ENCODE results near the gene CCDC186. TPM values are rescaled to one million over a fixed set of nuclear protein-coding genes. Genes with fewer than 3 reads are reported as not detected.

Gene CCDC186
- total RNA-seq, 1 donor from 2014 or later = 7.1 TPM

- Mint-ChIP-seq H3K9me3 (no peaks in the 10 kb centered on the region), H3K27ac (ENCODE audit: unreplicated experiment) (no peak overlapping the region), H3K36me3 (ENCODE audit: low read depth) (no peaks in the 10 kb centered on the region)
Observed at GRCh38 chr10:114199239-114199638, 25.2 kb upstream of the CCDC186 start.

DNA sequence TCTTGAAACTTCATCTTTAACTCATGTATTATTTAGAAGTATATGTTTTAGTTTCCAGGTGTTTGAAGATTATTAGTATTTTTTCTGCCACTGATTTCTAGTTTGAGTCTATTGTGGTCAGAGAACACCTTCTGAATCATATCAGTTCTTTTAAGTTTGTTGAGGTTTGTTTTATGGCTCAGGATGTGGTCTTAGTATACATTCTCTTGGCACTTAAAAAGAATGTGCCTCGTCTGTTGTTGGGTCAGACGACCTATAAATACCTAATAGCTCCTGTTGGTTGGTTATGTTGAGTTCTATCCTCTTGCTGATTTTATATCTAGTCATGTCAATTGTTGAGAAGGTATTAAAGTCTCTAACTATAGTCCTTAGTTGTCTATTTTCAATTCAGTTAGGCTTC is 21.1 kb upstream of the CCDC186 start:
- Mint-ChIP-seq H3K27ac (ENCODE audit: unreplicated experiment) (no peak overlapping the region), H3K9me3 (no peaks in the 10 kb centered on the region), H3K27me3 (ENCODE audit: low read depth) (peaks cover 4% of the 10 kb centered on the region), H3K36me3 (ENCODE audit: low read depth) (no peaks in the 10 kb centered on the region), H3K4me3 (no peak overlapping the region), H3K4me1 (no peaks in the 10 kb centered on the region)
- TF ChIP-seq, protein P1, sequence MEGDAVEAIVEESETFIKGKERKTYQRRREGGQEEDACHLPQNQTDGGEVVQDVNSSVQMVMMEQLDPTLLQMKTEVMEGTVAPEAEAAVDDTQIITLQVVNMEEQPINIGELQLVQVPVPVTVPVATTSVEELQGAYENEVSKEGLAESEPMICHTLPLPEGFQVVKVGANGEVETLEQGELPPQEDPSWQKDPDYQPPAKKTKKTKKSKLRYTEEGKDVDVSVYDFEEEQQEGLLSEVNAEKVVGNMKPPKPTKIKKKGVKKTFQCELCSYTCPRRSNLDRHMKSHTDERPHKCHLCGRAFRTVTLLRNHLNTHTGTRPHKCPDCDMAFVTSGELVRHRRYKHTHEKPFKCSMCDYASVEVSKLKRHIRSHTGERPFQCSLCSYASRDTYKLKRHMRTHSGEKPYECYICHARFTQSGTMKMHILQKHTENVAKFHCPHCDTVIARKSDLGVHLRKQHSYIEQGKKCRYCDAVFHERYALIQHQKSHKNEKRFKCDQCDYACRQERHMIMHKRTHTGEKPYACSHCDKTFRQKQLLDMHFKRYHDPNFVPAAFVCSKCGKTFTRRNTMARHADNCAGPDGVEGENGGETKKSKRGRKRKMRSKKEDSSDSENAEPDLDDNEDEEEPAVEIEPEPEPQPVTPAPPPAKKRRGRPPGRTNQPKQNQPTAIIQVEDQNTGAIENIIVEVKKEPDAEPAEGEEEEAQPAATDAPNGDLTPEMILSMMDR (conservative IDR thresholded peaks at IDR 0.05) = no peak
- DNase-seq (ENCODE audit: low read depth, low spot score) = no peak

More at GRCh38 chr10:114199239-114199638, 25.2 kb upstream of the CCDC186 start:
- no peak for DNase-seq (ENCODE audit: low read depth, low spot score)
- TF ChIP-seq, protein P1 (conservative IDR thresholded peaks at IDR 0.05) = no peak
- Mint-ChIP-seq H3K27me3 (ENCODE audit: low read depth) (peaks cover 4% of the 10 kb centered on the region), H3K4me3 (no peak overlapping the region), H3K4me1 (no peaks in the 10 kb centered on the region)

DNA sequence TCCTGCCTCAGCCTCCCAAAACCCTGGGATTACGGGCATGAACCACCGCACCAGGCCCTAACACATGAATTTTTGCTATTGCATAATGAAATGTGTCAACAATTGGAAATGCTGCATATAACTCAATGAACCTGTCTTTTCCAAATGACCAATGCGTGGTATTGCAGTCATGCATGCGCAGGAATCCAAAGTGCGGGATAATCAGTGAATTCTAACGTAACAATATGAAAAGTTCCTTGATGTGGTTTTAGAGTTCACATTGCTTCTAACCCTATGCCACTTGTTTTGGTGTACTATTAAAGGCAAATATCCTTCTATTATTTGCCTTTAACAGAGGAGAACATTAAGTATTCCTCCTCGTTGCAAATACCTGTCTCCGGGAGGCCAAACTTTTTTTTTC is 15.7 kb upstream of the CCDC186 start:
- Mint-ChIP-seq H3K27ac (ENCODE audit: unreplicated experiment) (no peak overlapping the region), H3K4me3 (no peak overlapping the region), H3K36me3 (ENCODE audit: low read depth) (no peaks in the 10 kb centered on the region), H3K4me1 (no peaks in the 10 kb centered on the region), H3K9me3 (no peaks in the 10 kb centered on the region), H3K27me3 (ENCODE audit: low read depth) (no peaks in the 10 kb centered on the region)
- DNase-seq (ENCODE audit: low read depth, low spot score) = no peak
- TF ChIP-seq, protein P1 (conservative IDR thresholded peaks at IDR 0.05) = no peak

DNA sequence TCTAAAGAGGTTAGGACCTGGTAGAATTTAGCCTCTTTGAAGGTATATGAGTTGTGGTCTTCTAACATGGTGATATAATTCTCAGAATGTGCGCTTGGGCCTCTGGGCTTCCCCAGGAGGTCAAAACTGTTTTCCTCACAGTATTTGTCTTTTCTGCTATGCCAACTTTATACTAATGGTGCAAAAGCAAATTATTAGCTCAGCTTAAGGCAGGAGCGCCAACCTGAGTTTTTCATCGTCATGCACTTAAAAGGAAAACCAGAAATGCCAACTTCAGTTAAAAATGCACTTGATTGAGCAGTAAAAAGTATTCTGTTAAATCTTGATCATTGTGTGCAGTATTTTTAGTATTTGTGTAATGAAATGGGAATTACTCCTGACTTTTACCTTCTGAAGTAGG is 14.9 kb upstream of the CCDC186 start:
- Mint-ChIP-seq H3K4me1 (no peaks in the 10 kb centered on the region), H3K27ac (ENCODE audit: unreplicated experiment) (no peak overlapping the region), H3K9me3 (no peaks in the 10 kb centered on the region), H3K4me3 (no peak overlapping the region), H3K36me3 (ENCODE audit: low read depth) (no peaks in the 10 kb centered on the region), H3K27me3 (ENCODE audit: low read depth) (no peaks in the 10 kb centered on the region)
- DNase-seq (ENCODE audit: low read depth, low spot score) = no peak
- TF ChIP-seq, protein P1 (conservative IDR thresholded peaks at IDR 0.05) = no peak

DNA sequence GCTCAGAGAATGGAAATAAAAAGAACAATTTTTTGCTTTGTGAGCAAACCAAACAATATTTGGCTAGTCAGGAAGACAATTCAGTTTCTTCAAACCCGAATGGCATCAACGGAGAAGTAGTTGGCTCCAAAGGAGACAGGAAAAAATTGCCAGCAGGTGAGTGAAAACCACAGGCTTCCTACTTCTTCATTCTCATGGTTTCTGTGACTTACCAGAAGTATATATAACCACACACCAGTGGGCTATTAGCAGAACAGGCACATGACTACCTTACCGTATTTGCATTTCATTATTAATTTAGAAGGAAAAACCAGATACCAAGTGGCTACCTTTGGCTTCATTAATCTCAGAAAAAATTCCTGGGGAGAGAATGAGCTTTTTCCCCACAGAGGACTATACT is 14.0 kb upstream of the CCDC186 start:
- Mint-ChIP-seq H3K9me3 (no peaks in the 10 kb centered on the region), H3K27ac (ENCODE audit: unreplicated experiment) (no peak overlapping the region), H3K4me3 (no peak overlapping the region), H3K36me3 (ENCODE audit: low read depth) (no peaks in the 10 kb centered on the region), H3K27me3 (ENCODE audit: low read depth) (no peaks in the 10 kb centered on the region), H3K4me1 (no peaks in the 10 kb centered on the region)
- TF ChIP-seq, protein P1 (conservative IDR thresholded peaks at IDR 0.05) = no peak
- DNase-seq (ENCODE audit: low read depth, low spot score) = no peak

DNA sequence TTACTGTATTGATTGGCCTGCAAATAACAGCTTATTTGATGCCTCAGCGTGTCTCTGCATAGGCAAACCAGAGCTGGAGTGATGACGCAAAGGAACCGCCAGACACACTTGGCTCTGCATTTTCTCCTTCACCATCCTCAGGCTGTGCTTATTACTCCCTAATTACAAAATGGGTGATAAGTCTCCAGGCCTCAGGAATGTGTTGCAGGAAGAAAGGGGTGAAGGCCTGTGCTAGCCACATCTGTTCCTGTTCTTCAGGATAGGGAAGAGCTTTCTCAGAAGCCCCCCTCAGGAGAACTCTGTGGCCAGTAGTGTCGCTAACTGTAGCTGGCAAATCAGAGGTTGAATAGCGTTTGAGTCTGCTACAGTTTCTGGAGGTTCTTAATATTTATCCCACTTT is 10.3 kb upstream of the CCDC186 start:
- TF ChIP-seq, protein P1 (conservative IDR thresholded peaks at IDR 0.05) = no peak
- Mint-ChIP-seq H3K36me3 (ENCODE audit: low read depth) (no peaks in the 10 kb centered on the region), H3K4me3 (no peak overlapping the region), H3K4me1 (no peaks in the 10 kb centered on the region), H3K27ac (ENCODE audit: unreplicated experiment) (no peak overlapping the region), H3K27me3 (ENCODE audit: low read depth) (no peaks in the 10 kb centered on the region), H3K9me3 (no peaks in the 10 kb centered on the region)
- DNase-seq (ENCODE audit: low read depth, low spot score) = no peak

Measured in neural crest cell (in vitro differentiated cells).